Right lobe of liver (tissue), 4 donors: ENCODE measurements around the gene ERN1.

Experiments used
- CTCF ChIP-seq, 4 donors: fragments of 200-600 bp in 3 of 4; fragments of 450-650 bp in 1 of 4; IDR thresholded peaks; one replicate each; pipeline versions ENCODE4 v1.5.1 to v1.8.0; 2016 to 2022; ENCODE audit warnings: antibody characterized with exemption in 4 of 4, mild to moderate bottlenecking in 2 of 4
- POLR2A ChIP-seq: fragments of 450-650 bp; IDR thresholded peaks from one replicate; pipeline ENCODE4 v1.6.1; 2017; ENCODE audit warnings: antibody characterized with exemption, mild to moderate bottlenecking
- donor health status: DM: no; HTN: no; CAD: no.
- donor health status: DM: no; HTN: no; CAD: no.
- donor health status: DM: no; HTN: yes; CAD: no.

DNA sequence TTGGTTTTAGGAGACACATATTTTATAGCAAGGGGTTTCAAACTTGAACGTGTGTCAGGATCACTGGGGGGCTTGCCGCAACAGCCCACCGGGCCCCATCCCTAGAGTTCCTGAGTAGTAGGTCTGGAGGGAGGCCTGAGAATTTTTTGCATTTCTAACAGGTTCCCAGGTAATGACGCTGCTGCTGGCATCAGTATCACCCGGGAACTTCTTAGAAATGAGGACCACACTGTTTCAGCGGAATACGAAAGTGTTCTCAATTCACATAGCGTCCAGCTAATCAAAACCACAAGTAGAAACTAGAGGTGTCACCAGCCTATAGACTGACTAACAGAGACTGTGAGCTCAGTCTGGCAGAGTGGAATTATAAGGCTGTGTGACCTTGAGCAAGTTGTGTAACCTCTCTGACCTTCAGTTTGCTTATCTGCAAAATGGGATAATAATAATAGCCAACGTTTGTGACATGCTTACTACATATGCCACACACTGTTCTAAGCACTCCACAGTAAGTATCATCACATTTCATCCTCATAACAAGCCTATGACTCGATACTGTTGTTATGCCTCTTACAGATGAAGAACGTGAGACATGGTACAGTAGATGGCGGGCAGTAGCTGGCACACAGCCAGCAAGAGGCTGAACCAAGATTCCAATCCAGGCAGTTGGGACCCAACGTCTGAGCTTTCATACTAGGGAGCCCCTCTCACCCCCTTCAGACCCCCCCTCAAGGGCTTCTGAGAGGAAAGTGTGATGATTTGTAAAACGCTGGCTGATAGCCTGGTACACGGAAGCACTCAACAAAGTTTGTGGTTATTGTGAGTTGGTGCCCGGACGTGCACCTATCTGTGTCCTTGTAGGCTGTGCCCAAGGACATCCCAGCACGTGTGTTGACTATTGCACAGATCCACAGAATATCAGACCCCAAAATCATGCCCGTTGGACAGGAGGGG lies 104.9 kb downstream of the ERN1 start:
- TF ChIP-seq POLR2A (no peak), CTCF (IDR thresholded peaks at IDR 0.05) (no peak)
